HG03565 (cell line): ENCODE results near the gene OSGIN1.

ENCODE experiments used
- ATAC-seq: cut with Tn5 transposase; IDR thresholded peaks from one replicate; pipeline ENCODE4 v1.9.1; 2021; ENCODE audit warnings: mild to moderate bottlenecking, moderate library complexity; ENCODE audit not compliant: unreplicated experiment

OSGIN1 gene

DNA sequence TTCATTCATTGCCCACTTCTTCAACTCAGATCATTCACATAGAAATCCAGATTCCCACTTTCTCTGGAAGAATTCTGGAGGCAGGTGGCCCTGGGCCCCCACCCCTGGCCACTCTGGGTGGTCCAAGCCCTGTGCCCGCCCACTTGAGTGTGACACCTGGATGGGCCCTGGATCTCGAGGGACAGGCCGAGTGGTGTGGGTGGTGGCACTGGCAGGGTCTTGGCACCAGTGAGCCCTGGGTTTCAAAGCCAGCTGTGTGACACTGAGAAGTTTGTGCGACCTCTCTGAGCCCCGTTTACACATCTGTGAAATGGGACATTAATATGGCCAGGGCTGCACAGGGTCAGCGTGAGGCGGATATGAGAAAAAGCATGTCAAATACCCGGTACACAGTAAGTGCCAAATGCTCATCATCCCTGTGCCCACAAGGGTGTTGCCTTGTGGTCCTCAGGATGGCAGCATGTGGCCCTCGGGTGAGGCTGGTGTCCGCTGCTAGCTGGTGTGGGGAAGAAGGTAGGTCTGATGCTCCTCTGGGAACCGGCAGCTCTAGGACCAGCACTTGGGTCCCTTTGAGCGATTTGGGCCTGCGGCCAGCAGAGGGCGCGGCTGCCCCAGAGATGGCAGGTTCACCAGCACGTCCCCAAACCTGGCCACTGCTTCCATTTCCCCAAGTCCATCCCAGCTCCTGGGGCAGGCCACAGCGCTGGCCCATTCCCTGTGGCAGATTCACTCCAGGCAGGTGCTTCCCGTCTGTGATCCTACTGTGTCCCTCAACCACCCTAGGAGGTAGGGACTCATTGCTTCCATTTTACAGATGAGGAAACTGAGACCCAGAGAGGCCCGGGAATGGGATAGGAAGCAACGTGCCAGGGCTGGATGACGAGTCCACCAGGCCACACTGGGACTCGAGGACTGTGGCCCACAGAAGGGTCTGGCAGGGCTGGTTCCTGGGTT, 3.6 kb downstream of the OSGIN1 start:
- no peak for ATAC-seq

- ATAC-seq, result no peak
Observed at GRCh38 chr16:83957296-83957855, 4.3 kb downstream of the OSGIN1 start.

DNA sequence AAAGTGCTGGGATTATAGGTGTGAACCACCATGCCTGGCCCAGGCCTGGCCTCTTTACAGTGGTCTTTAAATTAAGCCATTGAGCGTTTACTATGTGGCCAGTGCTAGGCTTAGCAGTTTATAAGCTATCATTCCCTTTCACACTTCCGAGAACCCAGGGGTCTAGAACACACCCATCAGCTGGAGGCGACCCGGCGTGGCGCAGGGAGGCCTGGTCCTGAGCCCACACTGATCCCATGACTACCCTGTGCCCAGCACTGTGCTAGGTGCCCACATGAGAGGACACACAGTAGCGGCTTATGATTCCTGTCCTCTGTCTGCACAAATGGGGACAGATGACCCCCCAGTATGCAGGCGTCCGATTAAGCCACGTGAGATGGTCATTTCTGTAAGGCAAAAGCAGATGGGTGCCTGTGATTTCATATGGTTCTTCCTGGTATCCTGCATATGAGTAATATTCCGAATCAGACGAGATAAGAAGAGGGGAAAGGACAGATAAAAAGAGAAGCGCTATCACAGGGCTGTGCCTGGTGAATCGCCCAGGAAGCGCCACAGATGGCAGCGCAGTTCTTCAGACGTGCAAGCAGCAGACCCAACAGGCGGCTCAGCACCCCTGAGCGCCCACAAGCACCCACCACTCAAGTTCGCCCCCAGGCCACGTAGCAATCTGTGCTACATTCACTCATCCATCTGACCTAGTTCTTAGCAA, 5.3 kb downstream of the OSGIN1 start:
- ATAC-seq, result no peak

GRCh38 chr16:83958846-83959565, 6.0 kb downstream of the OSGIN1 start:
- no peak for ATAC-seq

DNA sequence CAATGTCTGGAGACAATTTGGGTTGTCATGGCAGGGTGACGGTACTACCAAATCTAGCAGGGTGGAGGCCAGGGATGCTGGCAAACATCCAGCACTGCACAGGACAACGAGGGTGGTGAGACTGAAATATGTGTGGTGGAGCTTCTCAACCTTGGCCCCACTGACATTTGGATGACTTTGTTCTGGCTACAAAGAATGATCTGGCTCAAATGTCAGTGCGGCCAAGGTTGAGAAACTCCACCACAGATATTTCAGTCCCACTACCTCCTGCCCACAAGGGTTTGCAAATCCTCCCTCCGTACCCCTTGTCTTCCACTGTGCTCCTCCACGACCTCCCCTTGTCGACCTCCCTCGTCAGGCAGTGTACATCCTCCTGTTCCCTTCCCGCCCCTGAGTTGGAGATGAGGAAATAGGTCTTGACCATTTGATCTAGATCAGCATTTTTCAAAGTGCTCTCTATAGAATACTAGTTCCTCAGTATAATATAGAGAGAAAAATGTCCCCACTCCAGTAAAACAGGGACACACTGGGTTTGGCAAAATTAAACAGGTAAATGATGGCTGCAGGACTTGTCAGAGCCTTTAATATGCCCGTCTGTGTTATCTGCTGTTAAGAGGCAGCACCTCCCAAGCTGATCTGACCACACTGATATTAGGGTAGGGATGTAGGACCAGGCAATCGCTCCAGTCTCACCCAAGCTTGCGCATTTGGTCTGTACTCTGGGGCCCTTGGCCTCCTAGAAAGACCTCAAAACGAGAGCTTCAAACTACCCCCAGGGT, 6.8 kb downstream of the OSGIN1 start:
- ATAC-seq, result no peak

DNA sequence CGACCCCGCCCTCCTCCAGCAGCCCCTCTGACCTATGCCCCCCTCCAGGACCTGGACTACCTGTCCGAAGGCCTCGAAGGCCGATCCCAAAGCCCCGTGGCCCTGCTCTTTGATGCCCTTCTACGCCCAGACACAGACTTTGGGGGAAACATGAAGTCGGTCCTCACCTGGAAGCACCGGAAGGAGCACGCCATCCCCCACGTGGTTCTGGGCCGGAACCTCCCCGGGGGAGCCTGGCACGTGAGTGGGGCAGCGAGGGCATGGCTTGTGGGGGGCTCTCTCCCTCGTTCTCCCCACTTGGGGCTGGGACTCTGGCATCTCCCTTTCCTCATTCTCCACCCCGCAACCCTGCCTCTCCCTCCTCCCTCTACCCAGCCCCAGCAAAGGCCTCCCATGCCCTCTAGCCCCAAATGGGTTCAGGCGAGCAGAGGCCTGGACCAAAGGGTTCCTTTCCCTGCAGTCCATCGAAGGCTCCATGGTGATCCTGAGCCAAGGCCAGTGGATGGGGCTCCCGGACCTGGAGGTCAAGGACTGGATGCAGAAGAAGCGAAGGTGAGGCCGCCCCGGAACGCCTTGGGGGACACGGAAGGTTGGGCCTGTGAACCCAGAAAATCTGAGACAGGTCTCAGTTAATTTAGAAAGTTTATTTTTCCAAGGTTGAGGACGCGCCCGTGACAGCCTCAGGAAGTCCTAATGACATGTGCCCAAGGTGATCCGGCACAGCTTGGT, 7.6 kb downstream of the OSGIN1 start:
- no peak for ATAC-seq

GRCh38 chr16:83961591-83961990, 8.6 kb downstream of the OSGIN1 start:
- no peak for ATAC-seq

DNA sequence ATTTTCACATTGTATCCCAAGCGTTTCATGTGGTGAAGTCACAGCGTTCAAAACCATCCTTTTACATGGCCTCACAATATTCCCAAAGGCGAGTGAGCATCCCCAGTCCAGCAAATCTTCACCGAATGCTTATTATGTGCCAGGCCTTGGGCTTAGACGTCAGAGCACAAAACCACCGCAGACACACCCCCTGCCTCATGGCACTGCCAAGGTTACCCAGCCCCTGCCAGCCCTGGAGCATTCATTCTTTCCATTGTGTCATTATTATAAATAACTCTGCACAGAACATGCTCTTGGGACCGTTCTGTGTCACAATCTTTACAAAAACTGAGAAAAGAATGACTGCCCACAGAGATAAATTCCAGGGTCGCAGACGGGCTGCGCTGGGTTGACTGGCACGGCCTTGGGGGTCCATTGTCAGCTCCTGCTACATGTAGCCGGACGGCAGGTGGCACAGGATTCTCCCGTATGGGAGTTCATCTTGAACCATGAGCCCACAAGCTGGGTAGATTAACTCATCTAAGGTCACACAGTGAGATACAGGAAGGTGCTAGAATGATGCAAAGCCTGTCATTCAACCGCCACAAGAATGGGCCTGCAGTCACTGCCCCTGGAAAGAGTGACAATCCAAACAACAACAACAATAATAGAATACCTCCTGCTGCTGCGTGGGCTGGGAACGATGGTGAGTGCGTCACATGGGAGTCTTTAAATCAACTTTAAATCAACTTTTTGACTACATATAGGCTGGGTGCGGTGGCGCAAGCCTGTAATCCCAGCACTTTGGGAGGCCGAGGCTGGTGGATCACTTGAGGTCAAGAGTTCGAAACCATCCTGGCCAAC, 10.5 kb downstream of the OSGIN1 start:
- ATAC-seq, result no peak

DNA sequence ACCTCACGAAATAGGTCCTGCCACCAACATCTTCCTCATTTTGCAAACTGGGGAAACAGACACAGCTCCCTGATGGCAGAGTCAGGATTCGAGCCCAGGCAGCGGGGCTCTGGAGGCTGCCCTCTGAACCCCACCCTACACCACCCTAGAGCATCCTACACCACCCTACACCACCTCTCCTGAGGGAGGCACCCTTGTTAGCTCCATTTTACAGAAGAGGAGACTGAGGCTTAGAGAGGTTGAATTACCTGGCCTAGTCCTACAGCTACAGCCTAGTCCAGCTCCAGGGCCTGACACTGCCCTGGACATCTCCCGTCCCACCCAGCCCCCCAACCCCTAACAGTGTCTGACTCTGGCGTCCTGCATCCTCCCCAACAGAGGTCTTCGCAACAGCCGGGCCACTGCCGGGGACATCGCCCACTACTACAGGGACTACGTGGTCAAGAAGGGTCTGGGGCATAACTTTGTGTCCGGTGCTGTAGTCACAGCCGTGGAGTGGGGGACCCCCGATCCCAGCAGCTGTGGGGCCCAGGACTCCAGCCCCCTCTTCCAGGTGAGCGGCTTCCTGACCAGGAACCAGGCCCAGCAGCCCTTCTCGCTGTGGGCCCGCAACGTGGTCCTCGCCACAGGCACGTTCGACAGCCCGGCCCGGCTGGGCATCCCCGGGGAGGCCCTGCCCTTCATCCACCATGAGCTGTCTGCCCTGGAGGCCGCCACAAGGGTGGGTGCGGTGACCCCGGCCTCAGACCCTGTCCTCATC, 11.8 kb downstream of the OSGIN1 start:
- ATAC-seq, result no peak

DNA sequence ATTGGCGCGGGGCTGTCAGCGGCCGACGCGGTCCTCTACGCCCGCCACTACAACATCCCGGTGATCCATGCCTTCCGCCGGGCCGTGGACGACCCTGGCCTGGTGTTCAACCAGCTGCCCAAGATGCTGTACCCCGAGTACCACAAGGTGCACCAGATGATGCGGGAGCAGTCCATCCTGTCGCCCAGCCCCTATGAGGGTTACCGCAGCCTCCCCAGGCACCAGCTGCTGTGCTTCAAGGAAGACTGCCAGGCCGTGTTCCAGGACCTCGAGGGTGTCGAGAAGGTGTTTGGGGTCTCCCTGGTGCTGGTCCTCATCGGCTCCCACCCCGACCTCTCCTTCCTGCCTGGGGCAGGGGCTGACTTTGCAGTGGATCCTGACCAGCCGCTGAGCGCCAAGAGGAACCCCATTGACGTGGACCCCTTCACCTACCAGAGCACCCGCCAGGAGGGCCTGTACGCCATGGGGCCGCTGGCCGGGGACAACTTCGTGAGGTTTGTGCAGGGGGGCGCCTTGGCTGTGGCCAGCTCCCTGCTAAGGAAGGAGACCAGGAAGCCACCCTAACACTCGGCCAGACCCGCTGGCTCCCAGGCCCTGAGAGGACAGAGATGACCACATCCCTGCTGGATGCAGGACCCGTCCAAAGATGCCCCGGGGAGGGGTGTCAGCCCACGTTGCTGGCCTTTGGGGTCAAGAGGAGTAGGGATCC, 12.6 kb downstream of the OSGIN1 start:
- no peak for ATAC-seq

- ATAC-seq, result no peak
Observed at GRCh38 chr16:83966153-83966696, 13.2 kb downstream of the OSGIN1 start.

DNA sequence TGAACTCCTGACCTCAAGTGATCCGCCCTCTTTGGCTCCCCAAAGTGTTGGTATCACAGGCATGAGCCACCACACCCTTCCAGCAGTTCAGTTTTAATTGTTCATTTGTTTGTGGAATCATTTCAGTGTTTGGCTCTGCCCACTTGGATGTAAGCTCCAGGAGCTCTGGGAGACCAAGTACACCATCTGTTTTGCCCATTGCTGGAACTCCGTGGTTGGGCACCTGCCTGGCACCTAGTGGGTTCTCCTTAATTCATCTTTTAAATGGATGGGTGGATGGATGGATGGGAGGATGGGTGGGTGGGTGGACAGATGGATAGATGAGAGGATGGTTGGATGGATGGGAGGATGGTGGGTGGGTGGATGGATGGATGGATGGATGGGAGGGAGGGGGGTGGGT, 14.1 kb downstream of the OSGIN1 start:
- no peak for ATAC-seq

GRCh38 chr16:83967838-83968305, 14.8 kb downstream of the OSGIN1 start, which contains the start of gene NECAB2:
Gene NECAB2 (plus strand): TSS chr16:83968244. CDS start chr16:83968649, 405 bp downstream.
- ATAC-seq, result no peak

DNA sequence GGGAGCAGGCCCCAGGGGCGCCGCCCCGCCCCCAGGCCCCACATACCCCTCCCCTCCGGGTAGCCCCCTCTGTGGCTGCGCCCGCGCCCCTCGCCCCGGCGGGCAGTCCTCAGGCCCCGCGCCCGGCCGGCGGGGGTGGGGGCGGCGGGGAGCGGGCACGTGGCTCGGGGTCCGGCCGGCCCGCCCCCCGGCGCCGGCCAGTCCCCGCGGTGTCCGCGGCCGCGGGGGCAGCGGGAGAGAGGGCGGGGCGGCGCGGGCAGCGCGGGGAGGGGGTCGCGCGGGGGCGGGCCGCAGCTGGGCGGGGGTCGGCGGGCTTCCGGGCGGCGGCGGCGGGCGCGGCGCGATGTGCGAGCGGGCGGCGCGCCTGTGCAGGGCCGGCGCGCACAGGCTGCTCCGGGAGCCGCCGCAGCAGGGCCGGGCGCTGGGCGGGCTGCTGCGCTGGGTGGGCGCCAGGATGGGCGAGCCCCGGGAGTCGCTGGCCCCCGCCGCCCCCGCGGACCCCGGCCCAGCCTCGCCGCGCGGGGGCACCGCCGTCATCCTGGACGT, 15.3 kb downstream of the OSGIN1 start:
- ATAC-seq, result no peak

DNA sequence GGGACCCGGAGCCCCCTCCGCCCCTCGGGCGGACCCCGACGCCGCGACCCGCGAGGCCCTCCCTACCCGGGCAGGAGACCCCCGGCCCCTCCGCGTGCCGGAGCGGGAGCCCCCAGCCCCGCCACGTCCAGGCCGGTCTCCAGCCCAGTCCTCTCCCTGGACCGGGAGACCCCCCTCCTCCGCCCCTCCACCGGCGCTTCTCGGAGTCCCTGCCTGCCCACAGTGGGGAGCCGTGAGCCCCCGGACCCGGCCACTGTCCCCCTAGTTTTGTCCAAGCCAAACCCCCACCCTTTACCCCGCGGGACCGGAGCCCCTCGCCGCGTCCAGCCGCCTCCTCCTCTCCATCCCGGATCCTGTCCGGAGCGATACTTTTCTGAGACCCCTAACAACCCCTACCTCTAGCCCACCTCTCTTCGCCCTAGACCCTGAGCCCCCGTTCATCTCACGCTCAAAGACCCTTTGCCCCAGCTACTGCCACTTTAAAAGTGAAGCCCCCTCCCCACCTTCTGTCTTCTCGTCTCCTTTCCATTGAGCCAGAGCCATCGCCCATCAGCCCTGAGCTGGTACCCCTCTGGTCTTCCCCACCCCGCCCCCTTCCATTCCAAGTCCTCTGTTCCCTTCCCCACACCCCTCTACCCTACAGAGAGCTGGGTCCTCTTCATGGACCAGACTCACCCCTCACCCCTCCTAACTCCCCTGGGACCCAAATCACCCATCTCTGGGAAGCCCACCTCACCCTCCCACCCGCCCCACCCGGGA, 16.0 kb downstream of the OSGIN1 start:
- ATAC-seq, result no peak
